Endometrial microvascular endothelial cells (primary cell): ENCODE data around the gene CLCNKB. TPM values are rescaled to one million over a fixed set of nuclear protein-coding genes. Genes with fewer than 3 reads are reported as not detected.

Source experiments
- total RNA-seq: library from RNA; depleted of rRNA; stranded (reverse); fragments of >200 nt; gene quantifications from one replicate; pipeline ENCODE4 v1.2.3, GENCODE V29; 2015; ENCODE audit errors: inconsistent ontology term

The CLCNKB gene
- total RNA-seq, 1 donor from 2014 or later = 0.93 TPM

Other genes starting within 250 kb of the CLCNKB start
- gene UQCRHL, start 236.1 kb upstream of the CLCNKB start, total RNA-seq = 2.5 TPM
- gene SPEN, start 196.1 kb upstream of the CLCNKB start, total RNA-seq = 16.5 TPM
- gene ZBTB17, start 67.7 kb upstream of the CLCNKB start, total RNA-seq = 26.5 TPM
- gene SRARP, start 39.5 kb upstream of the CLCNKB start, total RNA-seq = not detected
- gene HSPB7, start 25.7 kb upstream of the CLCNKB start, total RNA-seq = not detected
- gene CLCNKA, start 21.7 kb upstream of the CLCNKB start, total RNA-seq = not detected
- gene FAM131C, start 29.9 kb downstream of the CLCNKB start, total RNA-seq = not detected
- gene EPHA2, start 112.3 kb downstream of the CLCNKB start, total RNA-seq = 162 TPM
- 3.1 TPM for gene ARHGEF19, start 168.9 kb downstream of the CLCNKB start, total RNA-seq
- gene CPLANE2, start 193.4 kb downstream of the CLCNKB start, total RNA-seq = 2.7 TPM